ENCODE data around the gene FADD. TPM values are rescaled to one million over a fixed set of nuclear protein-coding genes. Genes with fewer than 3 reads are reported as not detected.
A peak's percentile ranks its signal among the peaks of the same experiment; 100 is the strongest.

The FADD gene
- total RNA-seq, 1 experiment from 2014 or later = 40.2 TPM

DNA sequence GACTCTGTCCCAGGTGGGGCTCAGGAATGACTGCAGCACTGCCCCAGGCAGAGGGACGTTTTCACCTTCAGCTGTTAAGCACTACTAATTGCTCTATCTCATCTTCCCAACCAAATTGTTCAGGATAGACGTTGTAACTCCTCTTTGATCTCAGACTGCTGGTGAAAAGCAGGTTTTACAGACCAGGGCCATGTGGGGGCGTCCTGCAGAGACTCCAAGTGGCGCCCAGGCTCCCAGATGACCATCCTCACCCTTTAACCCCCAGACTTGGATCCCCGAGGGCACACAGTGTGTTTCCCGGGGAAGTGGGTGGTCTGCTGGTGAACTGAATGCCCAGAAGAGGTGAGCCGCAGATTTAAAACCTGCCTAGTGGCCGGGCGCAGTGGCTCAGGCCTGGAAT lies 23.9 kb downstream of the FADD start:
- CTCF ChIA-PET = no interaction called here

DNA sequence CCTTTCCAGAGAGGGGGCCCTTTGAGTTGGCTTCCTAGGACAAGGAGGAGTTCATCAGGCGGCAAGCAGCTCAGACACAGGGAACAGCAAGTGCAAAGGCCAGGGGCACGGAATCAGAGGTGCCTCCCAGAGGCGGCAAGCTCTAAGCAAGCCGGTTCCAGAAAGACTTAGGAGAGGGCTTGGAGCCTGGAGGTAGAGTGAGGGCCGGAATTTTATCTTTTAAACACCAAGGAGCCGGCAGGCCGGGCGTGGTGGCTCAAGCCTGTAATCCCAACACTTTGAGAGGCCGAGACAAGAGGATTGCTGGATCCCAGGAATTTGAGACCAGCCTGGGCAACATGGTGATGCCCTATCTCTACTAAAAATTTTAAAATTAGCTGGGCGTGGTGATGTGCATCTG lies 26.6 kb downstream of the FADD start:
- no TSS peak for BruUV-seq (replicated peaks)
- intact Hi-C loops (cut with micrococcal nuclease; ENCODE audit: unreplicated experiment) = loop anchor here (5.0 kb wide), 1 partner anchor 43 kb away; the partner anchor contains the start of gene PPFIA1
- no peak overlapping the region for H3K27ac Mint-ChIP-seq (ENCODE audit: unreplicated experiment)
- CTCF ChIA-PET = no interaction called here
- H3K4me1 Mint-ChIP-seq (ENCODE audit: low read depth, unreplicated experiment) = peaks cover 15% of the 10 kb centered on the region
- no peak overlapping the region for H3K4me3 Mint-ChIP-seq (ENCODE audit: low read depth, unreplicated experiment)
- no peaks in the 10 kb centered on the region for H3K27me3 Mint-ChIP-seq (ENCODE audit: unreplicated experiment)
- TF ChIP-seq CTCF (IDR thresholded peaks at IDR 0.05; ENCODE audit: unreplicated experiment) = no peak
- no peak for DNase-seq
- no peaks in the 10 kb centered on the region for H3K9me3 Mint-ChIP-seq (ENCODE audit: low read depth, unreplicated experiment)
- H3K36me3 Mint-ChIP-seq (ENCODE audit: insufficient read depth, unreplicated experiment) = peaks cover 6% of the 10 kb centered on the region

More for the DNA sequence above, 23.9 kb downstream of the FADD start:
- no peak for TF ChIP-seq CTCF (IDR thresholded peaks at IDR 0.05; ENCODE audit: unreplicated experiment)
- no TSS peak for BruUV-seq (replicated peaks)
- Mint-ChIP-seq H3K27ac (ENCODE audit: unreplicated experiment) (no peak overlapping the region), H3K27me3 (ENCODE audit: unreplicated experiment) (no peaks in the 10 kb centered on the region), H3K36me3 (ENCODE audit: insufficient read depth, unreplicated experiment) (no peaks in the 10 kb centered on the region), H3K4me1 (ENCODE audit: low read depth, unreplicated experiment) (no peaks in the 10 kb centered on the region), H3K9me3 (ENCODE audit: low read depth, unreplicated experiment) (no peaks in the 10 kb centered on the region), H3K4me3 (ENCODE audit: low read depth, unreplicated experiment) (no peak overlapping the region)
- intact Hi-C loops (cut with micrococcal nuclease; ENCODE audit: unreplicated experiment) = no loop called here
- DNase-seq = peak; percentile 24

DNA sequence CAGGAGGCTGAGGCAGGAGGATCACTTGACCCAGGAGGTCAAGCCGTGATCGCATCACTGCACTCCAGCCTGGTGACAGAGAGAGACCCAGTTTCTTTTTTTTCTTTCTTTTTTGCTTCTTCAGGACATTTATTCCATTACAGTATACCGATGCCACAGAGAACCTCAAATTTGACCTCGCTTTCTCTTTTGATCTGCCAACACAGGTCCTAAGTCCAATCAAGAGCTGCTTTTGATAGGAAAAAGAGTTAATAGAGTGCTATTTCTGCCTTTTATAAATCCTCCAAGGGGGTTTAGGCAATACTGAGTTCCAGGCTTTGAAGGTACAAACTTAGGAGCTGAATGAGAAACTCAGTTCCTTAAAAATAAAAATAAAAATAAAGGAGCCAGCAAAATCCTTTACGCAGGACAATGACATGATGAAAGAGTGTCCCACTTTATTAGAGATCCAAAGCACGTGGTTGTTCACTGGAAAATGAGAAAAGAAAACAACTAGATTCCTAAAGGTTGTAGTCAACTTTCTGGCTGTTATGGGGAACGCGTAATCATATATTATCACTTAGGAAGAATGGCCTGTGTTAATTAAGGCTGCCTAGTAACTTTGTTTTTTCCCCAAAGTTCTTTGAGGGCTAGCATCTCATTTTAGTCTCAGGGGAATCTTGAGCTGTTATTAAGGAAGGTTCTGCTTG lies 27.2 kb downstream of the FADD start:
- Mint-ChIP-seq H3K27ac (ENCODE audit: unreplicated experiment) (no peak overlapping the region), H3K4me1 (ENCODE audit: low read depth, unreplicated experiment) (peaks cover 15% of the 10 kb centered on the region), H3K4me3 (ENCODE audit: low read depth, unreplicated experiment) (no peak overlapping the region), H3K27me3 (ENCODE audit: unreplicated experiment) (no peaks in the 10 kb centered on the region), H3K36me3 (ENCODE audit: insufficient read depth, unreplicated experiment) (peaks cover 6% of the 10 kb centered on the region), H3K9me3 (ENCODE audit: low read depth, unreplicated experiment) (no peaks in the 10 kb centered on the region)
- no peak for TF ChIP-seq CTCF (IDR thresholded peaks at IDR 0.05; ENCODE audit: unreplicated experiment)
- no peak for DNase-seq
- BruUV-seq (replicated peaks) = no TSS peak
- intact Hi-C loops (cut with micrococcal nuclease; ENCODE audit: unreplicated experiment) = loop anchor here (5.0 kb wide), 1 partner anchor 42 kb away; the partner anchor contains the start of gene PPFIA1
- CTCF ChIA-PET = interaction anchor here (0.6 kb wide), 1 partner anchor 209 kb away, joined by 3 read pairs; no protein-coding TSS in a partner anchor

DNA sequence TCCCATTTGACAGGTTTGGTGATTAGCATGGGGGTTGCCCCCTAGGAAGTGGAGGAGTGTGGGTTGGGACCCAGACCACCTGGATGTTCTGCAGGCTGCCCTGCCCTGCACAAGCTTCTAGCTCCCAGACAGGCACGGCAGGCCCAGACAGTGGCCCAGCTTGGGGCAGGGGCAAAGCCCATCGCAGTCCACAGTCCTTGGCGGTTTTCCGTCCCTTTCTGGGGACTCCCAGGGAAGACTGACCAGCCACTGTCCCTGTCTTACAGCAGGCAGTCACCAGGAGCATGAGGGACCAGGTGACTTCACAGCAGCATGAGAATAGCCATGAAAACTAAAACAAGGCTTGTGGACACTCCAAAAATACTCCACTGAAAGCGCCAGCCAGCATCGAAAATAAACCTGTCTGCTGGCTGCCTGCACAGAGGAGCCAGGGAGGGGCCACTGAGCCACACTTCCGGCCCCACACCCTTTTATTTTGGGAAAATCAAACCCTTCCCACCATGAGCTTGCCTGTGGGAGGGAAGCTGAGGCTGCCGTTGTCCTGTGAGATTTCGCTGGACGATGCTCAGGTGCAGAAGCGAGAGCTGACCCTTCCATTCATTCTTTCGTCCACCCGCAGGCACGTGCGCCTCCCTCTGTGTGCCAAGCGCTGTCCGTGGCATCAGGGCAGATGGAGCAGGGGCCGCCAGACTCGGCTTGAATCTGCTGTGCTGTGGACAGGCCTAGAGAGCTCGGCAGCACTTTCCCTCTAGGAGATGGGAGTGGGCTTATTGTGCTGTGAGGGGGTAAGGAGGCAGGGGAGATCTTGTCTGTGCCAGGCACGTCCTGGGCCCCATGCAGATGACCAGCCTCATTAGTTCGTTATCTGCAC lies 28.0 kb downstream of the FADD start:
- H3K4me3 Mint-ChIP-seq (ENCODE audit: low read depth, unreplicated experiment) = no peak overlapping the region
- peaks cover 15% of the 10 kb centered on the region for H3K4me1 Mint-ChIP-seq (ENCODE audit: low read depth, unreplicated experiment)
- DNase-seq = no peak
- intact Hi-C loops (cut with micrococcal nuclease; ENCODE audit: unreplicated experiment) = loop anchor here (5.0 kb wide), 1 partner anchor 41 kb away; the partner anchor contains the start of gene PPFIA1
- no TSS peak for BruUV-seq (replicated peaks)
- no peak for TF ChIP-seq CTCF (IDR thresholded peaks at IDR 0.05; ENCODE audit: unreplicated experiment)
- CTCF ChIA-PET = interaction anchor here (0.6 kb wide), 1 partner anchor 210 kb away, joined by 3 read pairs; no protein-coding TSS in a partner anchor
- no peak overlapping the region for H3K27ac Mint-ChIP-seq (ENCODE audit: unreplicated experiment)
- peaks cover 6% of the 10 kb centered on the region for H3K36me3 Mint-ChIP-seq (ENCODE audit: insufficient read depth, unreplicated experiment)
- H3K27me3 Mint-ChIP-seq (ENCODE audit: unreplicated experiment) = no peaks in the 10 kb centered on the region
- H3K9me3 Mint-ChIP-seq (ENCODE audit: low read depth, unreplicated experiment) = no peaks in the 10 kb centered on the region

Measured in Calu3 (cell line).